GM18951 (cell line): ENCODE data around the gene PIGX.

ENCODE experiments used
- POLR2A ChIP-seq: IDR thresholded peaks from 4 replicates; pipeline ENCODE4 v1.6.1; 2011; ENCODE audit warnings: mild to moderate bottlenecking; ENCODE audit not compliant: insufficient read length, insufficient read depth; ENCODE audit errors: extremely low read depth
- in situ Hi-C: fragments of 300-500 bp; cut with MboI; formaldehyde crosslinking; loops from one replicate; pipeline ENCODE4 v1.12.0; 2022; ENCODE audit warnings: low sequenced_read_pairs, mixed read lengths, inconsistent platforms; ENCODE audit not compliant: unreplicated experiment

PIGX gene

GRCh38 chr3:196756732-196757131, 44.6 kb downstream of the PIGX start:
- no peak for TF ChIP-seq POLR2A
- in situ Hi-C loops: no loop called here

GRCh38 chr3:196757876-196758739, 45.9 kb downstream of the PIGX start:
- TF ChIP-seq POLR2A: no peak
- in situ Hi-C loops: no loop called here

GRCh38 chr3:196763179-196763578, 51.0 kb downstream of the PIGX start:
- in situ Hi-C loops: no loop called here
- TF ChIP-seq POLR2A: no peak

- in situ Hi-C loops: no loop called here
- no peak for TF ChIP-seq POLR2A
Observed at GRCh38 chr3:196765454-196765853, 53.3 kb downstream of the PIGX start.

GRCh38 chr3:196771067-196771466, 58.9 kb downstream of the PIGX start:
- no peak for TF ChIP-seq POLR2A
- in situ Hi-C loops: no loop called here

GRCh38 chr3:196772102-196772501, 59.9 kb downstream of the PIGX start:
- TF ChIP-seq POLR2A: no peak
- in situ Hi-C loops: no loop called here

- in situ Hi-C loops: no loop called here
- TF ChIP-seq POLR2A: no peak
Observed at GRCh38 chr3:196772897-196773296, 60.7 kb downstream of the PIGX start.

GRCh38 chr3:196774191-196774820, 62.1 kb downstream of the PIGX start:
- in situ Hi-C loops: no loop called here

GRCh38 chr3:196774848-196775422, 62.8 kb downstream of the PIGX start:
- in situ Hi-C loops: no loop called here
- no peak for TF ChIP-seq POLR2A

More at GRCh38 chr3:196774191-196774820, 62.1 kb downstream of the PIGX start:
- no peak for TF ChIP-seq POLR2A

GRCh38 chr3:196775938-196776337, 63.8 kb downstream of the PIGX start:
- no peak for TF ChIP-seq POLR2A
- in situ Hi-C loops: no loop called here

- no peak for TF ChIP-seq POLR2A
- in situ Hi-C loops: no loop called here
Observed at GRCh38 chr3:196777836-196778235, 65.7 kb downstream of the PIGX start.

GRCh38 chr3:196778755-196779154, 66.6 kb downstream of the PIGX start:
- TF ChIP-seq POLR2A: no peak
- in situ Hi-C loops: no loop called here

GRCh38 chr3:196782511-196782910, 70.3 kb downstream of the PIGX start:
- TF ChIP-seq POLR2A: no peak

More at GRCh38 chr3:196782511-196782910, 70.3 kb downstream of the PIGX start:
- in situ Hi-C loops: no loop called here
